Measurements from ENCODE around the gene ZBTB18. TPM values are rescaled to one million over a fixed set of nuclear protein-coding genes. Genes with fewer than 3 reads are reported as not detected.
"Not testable (repeated sequence)": the region's sequence is repeated elsewhere in the genome, so short reads cannot be mapped to it uniquely, and the experiment has no call there.

The ZBTB18 gene
- 5.3 and 5.7 TPM in 2 replicates for total RNA-seq

- Mint-ChIP-seq H3K4me1 (ENCODE audit: low read depth) (peaks cover 36% of the 10 kb centered on the region), H3K36me3 (ENCODE audit: low read depth) (peaks cover 6% of the 10 kb centered on the region), H3K9me3 (no peaks in the 10 kb centered on the region), H3K27me3 (ENCODE audit: insufficient read depth) (peaks cover 13% of the 10 kb centered on the region), H3K27ac (peak within 1 kb of the TSS; percentile 96), H3K4me3 (peak within 1 kb of the TSS; percentile 94)
- intact Hi-C loops (cut with micrococcal nuclease) = no loop called here
- DNase-seq (ENCODE audit: low spot score) = no peak
Measured at GRCh38 chr1:244050835-244051444, at the start of gene ZBTB18. Gene ZBTB18 (plus strand): TSS chr1:244051283. CDS start chr1:244051432, 149 bp downstream.

GRCh38 chr1:244002721-244003120 is 48.4 kb upstream of the ZBTB18 start:
- H3K27me3 Mint-ChIP-seq (ENCODE audit: insufficient read depth) = no peaks in the 10 kb centered on the region
- H3K4me1 Mint-ChIP-seq (ENCODE audit: low read depth) = peaks cover 15% of the 10 kb centered on the region
- H3K9me3 Mint-ChIP-seq = no peaks in the 10 kb centered on the region
- no peaks in the 10 kb centered on the region for H3K36me3 Mint-ChIP-seq (ENCODE audit: low read depth)
- H3K27ac Mint-ChIP-seq = no peak overlapping the region
- no peak for DNase-seq (ENCODE audit: low spot score)
- H3K4me3 Mint-ChIP-seq = no peak overlapping the region
- intact Hi-C loops (cut with micrococcal nuclease) = no loop called here

- intact Hi-C loops (cut with micrococcal nuclease) = no loop called here
Measured at GRCh38 chr1:244005455-244005854, 45.6 kb upstream of the ZBTB18 start.

GRCh38 chr1:244006381-244006901 is 44.6 kb upstream of the ZBTB18 start:
- Mint-ChIP-seq H3K27ac (no peak overlapping the region), H3K4me3 (no peak overlapping the region), H3K4me1 (ENCODE audit: low read depth) (peaks cover 15% of the 10 kb centered on the region), H3K9me3 (no peaks in the 10 kb centered on the region), H3K36me3 (ENCODE audit: low read depth) (no peaks in the 10 kb centered on the region), H3K27me3 (ENCODE audit: insufficient read depth) (no peaks in the 10 kb centered on the region)
- intact Hi-C loops (cut with micrococcal nuclease) = no loop called here
- no peak for DNase-seq (ENCODE audit: low spot score)

More at GRCh38 chr1:244005455-244005854, 45.6 kb upstream of the ZBTB18 start:
- Mint-ChIP-seq H3K27ac (no peak overlapping the region), H3K27me3 (ENCODE audit: insufficient read depth) (no peaks in the 10 kb centered on the region), H3K4me1 (ENCODE audit: low read depth) (peaks cover 15% of the 10 kb centered on the region), H3K36me3 (ENCODE audit: low read depth) (no peaks in the 10 kb centered on the region), H3K4me3 (no peak overlapping the region), H3K9me3 (no peaks in the 10 kb centered on the region)
- DNase-seq (ENCODE audit: low spot score) = no peak

- Mint-ChIP-seq H3K27ac (no peak overlapping the region), H3K27me3 (ENCODE audit: insufficient read depth) (no peaks in the 10 kb centered on the region)
- intact Hi-C loops (cut with micrococcal nuclease) = no loop called here
Measured at GRCh38 chr1:244006961-244007360, 44.1 kb upstream of the ZBTB18 start.

GRCh38 chr1:244010191-244010590 is 40.9 kb upstream of the ZBTB18 start:
- no peaks in the 10 kb centered on the region for H3K27me3 Mint-ChIP-seq (ENCODE audit: insufficient read depth)
- no peak for DNase-seq (ENCODE audit: low spot score)
- H3K4me3 Mint-ChIP-seq = no peak overlapping the region
- intact Hi-C loops (cut with micrococcal nuclease) = no loop called here
- no peak overlapping the region for H3K27ac Mint-ChIP-seq
- no peaks in the 10 kb centered on the region for H3K9me3 Mint-ChIP-seq
- H3K4me1 Mint-ChIP-seq (ENCODE audit: low read depth) = no peaks in the 10 kb centered on the region
- H3K36me3 Mint-ChIP-seq (ENCODE audit: low read depth) = no peaks in the 10 kb centered on the region

More at GRCh38 chr1:244006961-244007360, 44.1 kb upstream of the ZBTB18 start:
- Mint-ChIP-seq H3K4me1 (ENCODE audit: low read depth) (peaks cover 13% of the 10 kb centered on the region), H3K36me3 (ENCODE audit: low read depth) (no peaks in the 10 kb centered on the region), H3K4me3 (no peak overlapping the region), H3K9me3 (no peaks in the 10 kb centered on the region)
- DNase-seq (ENCODE audit: low spot score) = no peak

GRCh38 chr1:244010703-244011123 is 40.4 kb upstream of the ZBTB18 start:
- H3K36me3 Mint-ChIP-seq (ENCODE audit: low read depth) = no peaks in the 10 kb centered on the region
- intact Hi-C loops (cut with micrococcal nuclease) = no loop called here
- DNase-seq (ENCODE audit: low spot score) = no peak
- H3K4me1 Mint-ChIP-seq (ENCODE audit: low read depth) = no peaks in the 10 kb centered on the region
- no peaks in the 10 kb centered on the region for H3K27me3 Mint-ChIP-seq (ENCODE audit: insufficient read depth)
- H3K27ac Mint-ChIP-seq = no peak overlapping the region
- no peaks in the 10 kb centered on the region for H3K9me3 Mint-ChIP-seq
- H3K4me3 Mint-ChIP-seq = no peak overlapping the region

- intact Hi-C loops (cut with micrococcal nuclease) = no loop called here
- Mint-ChIP-seq H3K36me3 (ENCODE audit: low read depth) (no peaks in the 10 kb centered on the region), H3K9me3 (no peaks in the 10 kb centered on the region), H3K4me1 (ENCODE audit: low read depth) (no peaks in the 10 kb centered on the region), H3K4me3 (no peak overlapping the region), H3K27me3 (ENCODE audit: insufficient read depth) (no peaks in the 10 kb centered on the region), H3K27ac (no peak overlapping the region)
- no peak for DNase-seq (ENCODE audit: low spot score)
Measured at GRCh38 chr1:244011271-244011670, 39.8 kb upstream of the ZBTB18 start.

GRCh38 chr1:244011786-244012185 is 39.3 kb upstream of the ZBTB18 start:
- H3K27me3 Mint-ChIP-seq (ENCODE audit: insufficient read depth) = no peaks in the 10 kb centered on the region
- no peaks in the 10 kb centered on the region for H3K4me1 Mint-ChIP-seq (ENCODE audit: low read depth)
- DNase-seq (ENCODE audit: low spot score) = no peak
- H3K27ac Mint-ChIP-seq = no peak overlapping the region
- intact Hi-C loops (cut with micrococcal nuclease) = no loop called here
- H3K36me3 Mint-ChIP-seq (ENCODE audit: low read depth) = no peaks in the 10 kb centered on the region
- H3K4me3 Mint-ChIP-seq = no peak overlapping the region
- no peaks in the 10 kb centered on the region for H3K9me3 Mint-ChIP-seq

GRCh38 chr1:244012202-244012601 is 38.9 kb upstream of the ZBTB18 start:
- intact Hi-C loops (cut with micrococcal nuclease) = no loop called here
- Mint-ChIP-seq H3K9me3 (no peaks in the 10 kb centered on the region), H3K27ac (no peak overlapping the region), H3K36me3 (ENCODE audit: low read depth) (no peaks in the 10 kb centered on the region), H3K27me3 (ENCODE audit: insufficient read depth) (no peaks in the 10 kb centered on the region), H3K4me3 (no peak overlapping the region), H3K4me1 (ENCODE audit: low read depth) (no peaks in the 10 kb centered on the region)
- no peak for DNase-seq (ENCODE audit: low spot score)

- no peak overlapping the region for H3K4me3 Mint-ChIP-seq
- H3K9me3 Mint-ChIP-seq = no peaks in the 10 kb centered on the region
- intact Hi-C loops (cut with micrococcal nuclease) = no loop called here
- no peak overlapping the region for H3K27ac Mint-ChIP-seq
- H3K27me3 Mint-ChIP-seq (ENCODE audit: insufficient read depth) = peaks cover 3% of the 10 kb centered on the region
- H3K4me1 Mint-ChIP-seq (ENCODE audit: low read depth) = no peaks in the 10 kb centered on the region
- no peaks in the 10 kb centered on the region for H3K36me3 Mint-ChIP-seq (ENCODE audit: low read depth)
- DNase-seq (ENCODE audit: low spot score) = no peak
Measured at GRCh38 chr1:244013100-244013499, 38.0 kb upstream of the ZBTB18 start.

- H3K4me3 Mint-ChIP-seq; H3K36me3 Mint-ChIP-seq (ENCODE audit: low read depth); DNase-seq (ENCODE audit: low spot score); H3K4me1 Mint-ChIP-seq (ENCODE audit: low read depth); H3K27ac Mint-ChIP-seq; intact Hi-C loops (cut with micrococcal nuclease); H3K9me3 Mint-ChIP-seq; H3K27me3 Mint-ChIP-seq (ENCODE audit: insufficient read depth): not testable (repeated sequence)
Measured at GRCh38 chr1:244014862-244015261, 36.2 kb upstream of the ZBTB18 start.

GRCh38 chr1:244019982-244020485 is 31.0 kb upstream of the ZBTB18 start:
- Mint-ChIP-seq H3K4me1 (ENCODE audit: low read depth) (no peaks in the 10 kb centered on the region), H3K27ac (no peak overlapping the region), H3K9me3 (no peaks in the 10 kb centered on the region), H3K36me3 (ENCODE audit: low read depth) (no peaks in the 10 kb centered on the region), H3K4me3 (no peak overlapping the region), H3K27me3 (ENCODE audit: insufficient read depth) (peaks cover 5% of the 10 kb centered on the region)
- DNase-seq (ENCODE audit: low spot score) = no peak
- intact Hi-C loops (cut with micrococcal nuclease) = no loop called here
